ENCODE results near the gene FARP1. TPM values are rescaled to one million over a fixed set of nuclear protein-coding genes. Genes with fewer than 3 reads are reported as not detected.

Gene FARP1
- total and polyA plus RNA-seq, 2 of the 8 experiments (the other 6 are each of a cell fraction or from before 2014, with no cell fraction given), result 24.7 to 104 TPM

DNA sequence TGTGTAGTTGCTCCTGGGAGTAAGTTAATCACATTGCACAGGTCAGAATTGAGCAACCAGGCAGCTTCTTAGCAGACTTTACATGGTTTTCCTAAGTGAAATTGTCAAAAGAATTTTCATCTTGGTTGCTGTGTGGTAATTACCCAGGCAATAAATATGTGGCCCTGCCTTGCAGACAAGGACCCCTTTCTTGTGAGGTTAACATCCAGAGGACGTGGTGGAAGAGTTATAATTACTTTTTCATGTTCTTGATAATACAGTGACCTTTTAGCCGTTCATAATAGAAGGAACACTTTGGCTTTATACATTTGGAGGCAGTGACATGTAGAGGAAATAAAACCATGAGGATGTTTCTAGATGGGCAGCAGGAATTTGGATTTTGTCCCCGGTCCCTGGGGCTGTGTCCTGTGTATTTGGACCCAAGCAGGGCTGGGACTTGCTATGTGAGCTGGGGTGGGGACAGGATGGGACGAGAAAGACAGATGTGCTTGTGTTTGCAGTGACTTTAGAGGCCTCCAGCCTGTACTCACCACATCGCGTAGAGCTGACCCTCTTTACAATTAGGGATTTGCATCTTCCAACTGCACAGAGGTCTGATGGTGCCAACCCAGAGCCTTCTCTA, 277.8 kb downstream of the FARP1 start:
- Histone ChIP-seq H3K56ac (replicated peaks; ENCODE audit: insufficient read length, low read depth, low read length) (no peak overlapping the region), H3K79me1 (ENCODE audit: low read depth, low read length) (no peaks in the 10 kb centered on the region), H3K9ac (replicated peaks in 1 of 4; ENCODE audit: extremely low read depth in 1 of 4, low read depth in 3 of 4, low read length in 3 of 4) (no peak overlapping the region), H3K4me1 (replicated peaks in 1 of 4; ENCODE audit: control insufficient read depth in 3 of 4, insufficient read depth in 4 of 4, low read length in 3 of 4) (no peaks in the 10 kb centered on the region), H3K4me2 (ENCODE audit: insufficient read depth in 1 of 2, low read depth in 2 of 2, low read length in 2 of 2) (no peak overlapping the region), H2BK120ac (replicated peaks; ENCODE audit: low read depth, low read length) (no peak overlapping the region), H3K36me3 (ENCODE audit: control insufficient read depth in 2 of 4, insufficient read depth in 4 of 4, low read length in 3 of 4) (peaks cover under 1 to 9% (median 4%) of the 10 kb centered on the region in 4 experiments; a peak in 7 of 8 replicates), H3K4me3 (ENCODE audit: extremely low read depth in 1 of 4, insufficient read depth in 2 of 4, low read depth in 3 of 4, low read length in 4 of 4) (no peak overlapping the region), H2AK5ac (ENCODE audit: low read depth, low read length) (no peak overlapping the region), H2BK5ac (ENCODE audit: low read depth, low read length) (no peak overlapping the region), H3K23me2 (ENCODE audit: low read depth, low read length) (no peaks in the 10 kb centered on the region), H2AFZ (ENCODE audit: low read length) (no peak overlapping the region), H2BK20ac (ENCODE audit: low read length) (no peak overlapping the region), H3K27me3 (replicated peaks in 1 of 4; ENCODE audit: control insufficient read depth in 3 of 4, extremely low read depth in 1 of 4, insufficient read depth in 3 of 4, low read length in 3 of 4) (no peaks in the 10 kb centered on the region), H4K8ac (ENCODE audit: extremely low read depth, insufficient read depth, low read length) (no peak overlapping the region), H3K79me2 (ENCODE audit: control insufficient read depth in 1 of 2, insufficient read depth in 2 of 2, low read length in 2 of 2) (no peaks in the 10 kb centered on the region), H3K18ac (ENCODE audit: extremely low read depth, low read length) (no peak overlapping the region), H4K5ac (ENCODE audit: insufficient read length, low read depth, low read length) (no peak overlapping the region), H4K91ac (replicated peaks; ENCODE audit: insufficient read length, low read length) (no peak overlapping the region), H3K23ac (ENCODE audit: insufficient read length) (no peak overlapping the region), H4K20me1 (replicated peaks in 1 of 2; ENCODE audit: control insufficient read depth in 1 of 2, insufficient read depth in 2 of 2, low read length in 2 of 2) (no peaks in the 10 kb centered on the region), H3K27ac (ENCODE audit: low read depth, low read length) (no peak overlapping the region), H3K4ac (replicated peaks; ENCODE audit: insufficient read length, low read depth, low read length) (no peak overlapping the region), H3K14ac (ENCODE audit: insufficient read length) (no peak overlapping the region), H2BK12ac (ENCODE audit: low read depth, low read length) (no peak overlapping the region), H2BK15ac (ENCODE audit: low read length) (no peak overlapping the region), H3K9me3 (ENCODE audit: insufficient read depth in 2 of 2, low read depth in 1 of 2, low read length in 1 of 2) (no peaks in the 10 kb centered on the region)
- 81% methylated on average over 6 of the region's 6 CpGs; no CpG with 5 or more reads in 1 of the 2 experiments for WGBS, 2 experiments (ENCODE audit: extremely low coverage in 1 of 2, insufficient coverage in 1 of 2, insufficient read length in 1 of 2, insufficient replicate concordance in 2 of 2, low coverage in 1 of 2, low lambda C conversion rate in 2 of 2, missing lambda C conversion rate in 1 of 2)
- POLR2A ChIA-PET (ENCODE audit: partially characterized antibody), result interaction anchor here (0.6 kb wide), 1 partner anchor 202 kb away, joined by 4 read pairs; no protein-coding TSS in a partner anchor
- TF ChIP-seq, protein P1, sequence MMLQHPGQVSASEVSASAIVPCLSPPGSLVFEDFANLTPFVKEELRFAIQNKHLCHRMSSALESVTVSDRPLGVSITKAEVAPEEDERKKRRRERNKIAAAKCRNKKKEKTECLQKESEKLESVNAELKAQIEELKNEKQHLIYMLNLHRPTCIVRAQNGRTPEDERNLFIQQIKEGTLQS (IDR thresholded peaks at IDR 0.05; ENCODE audit: insufficient read depth, low read depth, low read length), result no peak
- TF ChIP-seq, protein P2, sequence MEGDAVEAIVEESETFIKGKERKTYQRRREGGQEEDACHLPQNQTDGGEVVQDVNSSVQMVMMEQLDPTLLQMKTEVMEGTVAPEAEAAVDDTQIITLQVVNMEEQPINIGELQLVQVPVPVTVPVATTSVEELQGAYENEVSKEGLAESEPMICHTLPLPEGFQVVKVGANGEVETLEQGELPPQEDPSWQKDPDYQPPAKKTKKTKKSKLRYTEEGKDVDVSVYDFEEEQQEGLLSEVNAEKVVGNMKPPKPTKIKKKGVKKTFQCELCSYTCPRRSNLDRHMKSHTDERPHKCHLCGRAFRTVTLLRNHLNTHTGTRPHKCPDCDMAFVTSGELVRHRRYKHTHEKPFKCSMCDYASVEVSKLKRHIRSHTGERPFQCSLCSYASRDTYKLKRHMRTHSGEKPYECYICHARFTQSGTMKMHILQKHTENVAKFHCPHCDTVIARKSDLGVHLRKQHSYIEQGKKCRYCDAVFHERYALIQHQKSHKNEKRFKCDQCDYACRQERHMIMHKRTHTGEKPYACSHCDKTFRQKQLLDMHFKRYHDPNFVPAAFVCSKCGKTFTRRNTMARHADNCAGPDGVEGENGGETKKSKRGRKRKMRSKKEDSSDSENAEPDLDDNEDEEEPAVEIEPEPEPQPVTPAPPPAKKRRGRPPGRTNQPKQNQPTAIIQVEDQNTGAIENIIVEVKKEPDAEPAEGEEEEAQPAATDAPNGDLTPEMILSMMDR (IDR thresholded peaks at IDR 0.05; ENCODE audit: control extremely low read depth in 1 of 3, insufficient read depth in 1 of 3, low read depth in 1 of 3, low read length in 3 of 3), result no peak
- no peak for DNase-seq (ENCODE audit: low read depth in 1 of 2, low spot score in 2 of 2)
- no peak for FAIRE-seq
- CTCF ChIA-PET (ENCODE audit: partially characterized antibody), result interaction anchor here (0.7 to 1.5 kb wide), 2 partner anchors 35 to 233 kb away, joined by 3 to 4 read pairs; no protein-coding TSS in a partner anchor

Data from H1 (cell line).